Tibial nerve (tissue), 3 donors: ENCODE results near the gene HNRNPF.
"Not testable (repeated sequence)": the region's sequence is repeated elsewhere in the genome, so short reads cannot be mapped to it uniquely, and the experiment has no call there.

ENCODE experiments used
- POLR2A ChIP-seq, 2 donors: fragments of 450-650 bp; IDR thresholded peaks; one replicate each; pipeline ENCODE4 v1.6.1; 2017; ENCODE audit warnings: antibody characterized with exemption in 2 of 2, mild to moderate bottlenecking in 2 of 2, moderate library complexity in 2 of 2
- TF ChIP-seq, protein P1 (sequence below), 5 experiments: fragments of 200-600 bp in 3 of 5; fragments of 450-650 bp in 2 of 5; sonication (generic) in 3 of 5; IDR thresholded peaks; one replicate each; pipeline ENCODE4 v1.5.1; 2016 to 2019; ENCODE audit warnings: antibody characterized with exemption in 5 of 5, mild to moderate bottlenecking in 3 of 5, moderate library complexity in 2 of 5

GRCh38 chr10:43454025-43454424 is 45.0 kb upstream of the HNRNPF start:
- TF ChIP-seq POLR2A (IDR thresholded peaks at IDR 0.05) = not testable (repeated sequence)
- TF ChIP-seq, protein P1, sequence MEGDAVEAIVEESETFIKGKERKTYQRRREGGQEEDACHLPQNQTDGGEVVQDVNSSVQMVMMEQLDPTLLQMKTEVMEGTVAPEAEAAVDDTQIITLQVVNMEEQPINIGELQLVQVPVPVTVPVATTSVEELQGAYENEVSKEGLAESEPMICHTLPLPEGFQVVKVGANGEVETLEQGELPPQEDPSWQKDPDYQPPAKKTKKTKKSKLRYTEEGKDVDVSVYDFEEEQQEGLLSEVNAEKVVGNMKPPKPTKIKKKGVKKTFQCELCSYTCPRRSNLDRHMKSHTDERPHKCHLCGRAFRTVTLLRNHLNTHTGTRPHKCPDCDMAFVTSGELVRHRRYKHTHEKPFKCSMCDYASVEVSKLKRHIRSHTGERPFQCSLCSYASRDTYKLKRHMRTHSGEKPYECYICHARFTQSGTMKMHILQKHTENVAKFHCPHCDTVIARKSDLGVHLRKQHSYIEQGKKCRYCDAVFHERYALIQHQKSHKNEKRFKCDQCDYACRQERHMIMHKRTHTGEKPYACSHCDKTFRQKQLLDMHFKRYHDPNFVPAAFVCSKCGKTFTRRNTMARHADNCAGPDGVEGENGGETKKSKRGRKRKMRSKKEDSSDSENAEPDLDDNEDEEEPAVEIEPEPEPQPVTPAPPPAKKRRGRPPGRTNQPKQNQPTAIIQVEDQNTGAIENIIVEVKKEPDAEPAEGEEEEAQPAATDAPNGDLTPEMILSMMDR (IDR thresholded peaks at IDR 0.05) = not testable (repeated sequence)
